Esophagus muscularis mucosa (tissue), 3 donors: ENCODE measurements around the gene ME1.

ENCODE experiments used
- POLR2AphosphoS5 ChIP-seq, 2 donors: sonication (generic); formaldehyde crosslinking; IDR thresholded peaks; one replicate each; pipeline ENCODE4 v1.6.1; 2017; ENCODE audit warnings: antibody characterized with exemption in 2 of 2
- TF ChIP-seq, protein P1 (sequence below), 3 experiments: fragments of 200-600 bp in 2 of 3; fragments of 450-650 bp in 1 of 3; sonication (generic) in 2 of 3; IDR thresholded peaks; one replicate each; pipeline ENCODE4 v1.5.1; 2017 to 2019; ENCODE audit warnings: antibody characterized with exemption in 3 of 3, mild to moderate bottlenecking in 2 of 3, moderate library complexity in 1 of 3

DNA sequence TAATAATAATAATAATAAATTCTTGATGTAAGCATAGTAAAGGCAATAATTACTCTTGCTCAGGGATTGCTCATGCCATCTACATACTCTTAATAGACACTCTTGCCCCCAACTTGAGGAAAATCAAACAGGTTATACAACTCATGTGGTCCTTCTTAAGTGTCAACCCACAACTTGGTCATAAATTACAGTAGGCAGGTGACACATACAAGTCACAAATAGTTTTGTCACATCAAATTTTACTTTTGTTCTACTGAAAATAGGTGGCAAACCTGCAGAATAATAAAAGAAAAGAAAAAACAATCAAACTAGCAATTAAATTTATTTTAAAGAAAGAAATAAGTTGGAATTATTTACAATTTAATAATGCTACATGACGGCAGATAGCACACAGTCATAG, 1.6 kb downstream of the ME1 start:
- TF ChIP-seq, protein P1, sequence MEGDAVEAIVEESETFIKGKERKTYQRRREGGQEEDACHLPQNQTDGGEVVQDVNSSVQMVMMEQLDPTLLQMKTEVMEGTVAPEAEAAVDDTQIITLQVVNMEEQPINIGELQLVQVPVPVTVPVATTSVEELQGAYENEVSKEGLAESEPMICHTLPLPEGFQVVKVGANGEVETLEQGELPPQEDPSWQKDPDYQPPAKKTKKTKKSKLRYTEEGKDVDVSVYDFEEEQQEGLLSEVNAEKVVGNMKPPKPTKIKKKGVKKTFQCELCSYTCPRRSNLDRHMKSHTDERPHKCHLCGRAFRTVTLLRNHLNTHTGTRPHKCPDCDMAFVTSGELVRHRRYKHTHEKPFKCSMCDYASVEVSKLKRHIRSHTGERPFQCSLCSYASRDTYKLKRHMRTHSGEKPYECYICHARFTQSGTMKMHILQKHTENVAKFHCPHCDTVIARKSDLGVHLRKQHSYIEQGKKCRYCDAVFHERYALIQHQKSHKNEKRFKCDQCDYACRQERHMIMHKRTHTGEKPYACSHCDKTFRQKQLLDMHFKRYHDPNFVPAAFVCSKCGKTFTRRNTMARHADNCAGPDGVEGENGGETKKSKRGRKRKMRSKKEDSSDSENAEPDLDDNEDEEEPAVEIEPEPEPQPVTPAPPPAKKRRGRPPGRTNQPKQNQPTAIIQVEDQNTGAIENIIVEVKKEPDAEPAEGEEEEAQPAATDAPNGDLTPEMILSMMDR (IDR thresholded peaks at IDR 0.05) = no peak
- TF ChIP-seq POLR2AphosphoS5 (IDR thresholded peaks at IDR 0.05) = no peak
